ENCODE results near the gene WDR70. TPM values are rescaled to one million over a fixed set of nuclear protein-coding genes. Genes with fewer than 3 reads are reported as not detected.

Gene WDR70
- total RNA-seq, 1 experiment from 2014 or later = 31.3 TPM

DNA sequence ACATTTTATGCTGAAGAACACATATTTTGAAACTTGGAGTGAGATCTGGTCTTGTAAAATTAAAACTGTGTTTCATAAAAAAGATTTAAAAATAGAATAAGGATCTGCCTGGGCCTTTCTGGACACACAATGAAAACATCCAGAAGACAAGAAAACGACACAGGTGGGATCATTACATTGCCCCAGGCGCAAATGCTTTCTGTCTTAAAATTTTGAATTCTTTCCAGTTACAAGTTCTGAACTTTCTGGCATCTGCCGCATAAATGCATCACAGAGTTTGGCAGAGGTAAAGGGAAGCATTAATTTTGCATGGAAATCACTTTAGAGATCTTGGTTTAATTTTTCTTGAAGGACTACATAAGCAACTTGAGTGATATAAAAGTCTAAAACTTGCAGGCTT lies 219.6 kb downstream of the WDR70 start:
- DNase-seq (ENCODE audit: unreplicated experiment) = no peak
- ChIA-PET POLR2A (no interaction called here), CTCF (no interaction called here)
- Mint-ChIP-seq H3K27ac (ENCODE audit: low read depth, unreplicated experiment) (no peak overlapping the region), H3K9me3 (ENCODE audit: unreplicated experiment) (peaks cover 7% of the 10 kb centered on the region), H3K4me3 (ENCODE audit: unreplicated experiment) (no peak overlapping the region), H3K4me1 (ENCODE audit: insufficient read depth, unreplicated experiment) (no peaks in the 10 kb centered on the region), H3K36me3 (ENCODE audit: insufficient read depth, unreplicated experiment) (peaks cover 13% of the 10 kb centered on the region), H3K27me3 (ENCODE audit: insufficient read depth, unreplicated experiment) (no peaks in the 10 kb centered on the region)
- TF ChIP-seq, protein P1, sequence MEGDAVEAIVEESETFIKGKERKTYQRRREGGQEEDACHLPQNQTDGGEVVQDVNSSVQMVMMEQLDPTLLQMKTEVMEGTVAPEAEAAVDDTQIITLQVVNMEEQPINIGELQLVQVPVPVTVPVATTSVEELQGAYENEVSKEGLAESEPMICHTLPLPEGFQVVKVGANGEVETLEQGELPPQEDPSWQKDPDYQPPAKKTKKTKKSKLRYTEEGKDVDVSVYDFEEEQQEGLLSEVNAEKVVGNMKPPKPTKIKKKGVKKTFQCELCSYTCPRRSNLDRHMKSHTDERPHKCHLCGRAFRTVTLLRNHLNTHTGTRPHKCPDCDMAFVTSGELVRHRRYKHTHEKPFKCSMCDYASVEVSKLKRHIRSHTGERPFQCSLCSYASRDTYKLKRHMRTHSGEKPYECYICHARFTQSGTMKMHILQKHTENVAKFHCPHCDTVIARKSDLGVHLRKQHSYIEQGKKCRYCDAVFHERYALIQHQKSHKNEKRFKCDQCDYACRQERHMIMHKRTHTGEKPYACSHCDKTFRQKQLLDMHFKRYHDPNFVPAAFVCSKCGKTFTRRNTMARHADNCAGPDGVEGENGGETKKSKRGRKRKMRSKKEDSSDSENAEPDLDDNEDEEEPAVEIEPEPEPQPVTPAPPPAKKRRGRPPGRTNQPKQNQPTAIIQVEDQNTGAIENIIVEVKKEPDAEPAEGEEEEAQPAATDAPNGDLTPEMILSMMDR (IDR thresholded peaks at IDR 0.05; ENCODE audit: unreplicated experiment) = no peak
- intact Hi-C loops (cut with micrococcal nuclease) = no loop called here
- BruUV-seq (replicated peaks) = no TSS peak

DNA sequence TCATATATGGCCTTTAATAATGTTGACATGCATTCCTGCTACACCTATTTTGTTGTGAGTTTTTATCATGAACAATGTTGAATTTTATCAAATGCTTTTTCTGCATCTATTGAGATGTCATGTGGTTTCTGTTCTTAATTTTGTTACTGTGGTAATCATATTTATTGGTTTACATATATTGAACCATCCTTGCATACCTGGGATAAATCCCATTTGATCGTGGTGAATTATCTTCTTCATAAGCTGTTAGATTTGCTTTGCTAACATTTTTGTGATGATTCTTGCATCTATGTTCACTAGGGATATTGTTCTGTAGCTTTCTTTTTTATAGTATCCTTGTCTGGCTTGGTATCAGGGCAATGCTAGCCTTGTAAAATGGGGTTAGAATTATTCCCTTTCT lies 222.0 kb downstream of the WDR70 start:
- no peak overlapping the region for H3K27ac Mint-ChIP-seq (ENCODE audit: low read depth, unreplicated experiment)

GRCh38 chr5:37603072-37603471 lies 224.0 kb downstream of the WDR70 start:
- DNase-seq (ENCODE audit: unreplicated experiment) = no peak
- TF ChIP-seq, protein P1 (IDR thresholded peaks at IDR 0.05; ENCODE audit: unreplicated experiment) = no peak
- POLR2A ChIA-PET = interaction anchor here (0.5 to 0.7 kb wide), 2 partner anchors 190 to 733 kb away, joined by 3 read pairs; no protein-coding TSS in a partner anchor
- Mint-ChIP-seq H3K27me3 (ENCODE audit: insufficient read depth, unreplicated experiment) (no peaks in the 10 kb centered on the region), H3K4me1 (ENCODE audit: insufficient read depth, unreplicated experiment) (peaks cover 6% of the 10 kb centered on the region), H3K36me3 (ENCODE audit: insufficient read depth, unreplicated experiment) (peaks cover 18% of the 10 kb centered on the region), H3K4me3 (ENCODE audit: unreplicated experiment) (no peak overlapping the region), H3K27ac (ENCODE audit: low read depth, unreplicated experiment) (no peak overlapping the region), H3K9me3 (ENCODE audit: unreplicated experiment) (peaks cover 7% of the 10 kb centered on the region)
- intact Hi-C loops (cut with micrococcal nuclease) = no loop called here
- no TSS peak for BruUV-seq (replicated peaks)
- CTCF ChIA-PET = interaction anchor here (0.7 kb wide), 1 partner anchor 98 kb away, joined by 3 read pairs; no protein-coding TSS in a partner anchor

More for the DNA sequence above, 222.0 kb downstream of the WDR70 start:
- no peak for DNase-seq (ENCODE audit: unreplicated experiment)
- Mint-ChIP-seq H3K36me3 (ENCODE audit: insufficient read depth, unreplicated experiment) (peaks cover 13% of the 10 kb centered on the region), H3K4me3 (ENCODE audit: unreplicated experiment) (no peak overlapping the region), H3K9me3 (ENCODE audit: unreplicated experiment) (peaks cover 7% of the 10 kb centered on the region), H3K27me3 (ENCODE audit: insufficient read depth, unreplicated experiment) (no peaks in the 10 kb centered on the region), H3K4me1 (ENCODE audit: insufficient read depth, unreplicated experiment) (peaks cover 6% of the 10 kb centered on the region)
- TF ChIP-seq, protein P1 (IDR thresholded peaks at IDR 0.05; ENCODE audit: unreplicated experiment) = no peak
- no TSS peak for BruUV-seq (replicated peaks)
- intact Hi-C loops (cut with micrococcal nuclease) = no loop called here
- CTCF ChIA-PET = no interaction called here
- POLR2A ChIA-PET = interaction anchor here (0.7 kb wide), 1 partner anchor 81 kb away, joined by 7 read pairs; no protein-coding TSS in a partner anchor

DNA sequence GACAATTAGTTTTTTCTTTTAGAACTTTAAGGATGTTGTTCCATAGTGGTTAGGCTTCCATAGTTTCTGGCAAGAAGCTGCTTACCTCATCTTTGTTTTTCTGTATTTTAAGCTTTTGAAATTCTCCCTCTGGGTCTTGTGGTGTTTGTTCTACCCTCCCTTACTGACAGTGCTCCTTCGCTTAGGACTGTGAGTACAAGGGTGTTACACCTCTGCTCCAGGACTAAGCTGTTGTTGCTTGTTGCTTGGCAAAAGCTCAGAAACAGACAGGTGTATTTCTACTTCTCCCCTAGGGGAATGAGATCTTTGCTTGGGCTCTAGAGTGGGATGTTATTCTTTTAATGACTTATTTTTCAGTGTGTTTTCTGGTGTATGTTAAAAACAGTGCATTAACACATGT lies 225.2 kb downstream of the WDR70 start:
- ChIA-PET CTCF (no interaction called here), POLR2A (interaction anchor here (0.6 kb wide), 1 partner anchor 163 kb away, joined by 3 read pairs; no protein-coding TSS in a partner anchor)
- Mint-ChIP-seq H3K4me3 (ENCODE audit: unreplicated experiment) (no peak overlapping the region), H3K9me3 (ENCODE audit: unreplicated experiment) (peaks cover 7% of the 10 kb centered on the region), H3K36me3 (ENCODE audit: insufficient read depth, unreplicated experiment) (peaks cover 25% of the 10 kb centered on the region), H3K27me3 (ENCODE audit: insufficient read depth, unreplicated experiment) (no peaks in the 10 kb centered on the region), H3K4me1 (ENCODE audit: insufficient read depth, unreplicated experiment) (peaks cover 6% of the 10 kb centered on the region), H3K27ac (ENCODE audit: low read depth, unreplicated experiment) (no peak overlapping the region)
- TF ChIP-seq, protein P1 (IDR thresholded peaks at IDR 0.05; ENCODE audit: unreplicated experiment) = no peak
- intact Hi-C loops (cut with micrococcal nuclease) = no loop called here
- DNase-seq (ENCODE audit: unreplicated experiment) = no peak
- no TSS peak for BruUV-seq (replicated peaks)
